NCI-H187 treated with DMSO at 0.1 percent for 48 hours (cell line): Measurements from ENCODE around the gene MLXIPL.
"Not testable (repeated sequence)": the region's sequence is repeated elsewhere in the genome, so short reads cannot be mapped to it uniquely, and the experiment has no call there.

Experiments
- DNase-seq: peaks from one replicate; lab custom pipeline; 2025; lab: John Stamatoyannopoulos, UW

Gene MLXIPL

GRCh38 chr7:73550093-73550492 is 74.2 kb downstream of the MLXIPL start:
- DNase-seq: not testable (repeated sequence)

- DNase-seq: no peak
Observed at GRCh38 chr7:73549176-73549575, 75.1 kb downstream of the MLXIPL start.

GRCh38 chr7:73547841-73548240 is 76.5 kb downstream of the MLXIPL start:
- no peak for DNase-seq

- no peak for DNase-seq
Observed at GRCh38 chr7:73544678-73545077, 79.6 kb downstream of the MLXIPL start.
